Fibroblast of skin of left quadriceps (primary cell): ENCODE data around the gene TUBGCP6.
"Not testable (repeated sequence)": the region's sequence is repeated elsewhere in the genome, so short reads cannot be mapped to it uniquely, and the experiment has no call there.

Source experiments
- DNase-seq, 2 experiments: peaks; one replicate each; pipeline ENCODE4 v3.0.0-alpha.2; 2013; ENCODE audit warnings: low read depth in 2 of 2

TUBGCP6 gene

DNA sequence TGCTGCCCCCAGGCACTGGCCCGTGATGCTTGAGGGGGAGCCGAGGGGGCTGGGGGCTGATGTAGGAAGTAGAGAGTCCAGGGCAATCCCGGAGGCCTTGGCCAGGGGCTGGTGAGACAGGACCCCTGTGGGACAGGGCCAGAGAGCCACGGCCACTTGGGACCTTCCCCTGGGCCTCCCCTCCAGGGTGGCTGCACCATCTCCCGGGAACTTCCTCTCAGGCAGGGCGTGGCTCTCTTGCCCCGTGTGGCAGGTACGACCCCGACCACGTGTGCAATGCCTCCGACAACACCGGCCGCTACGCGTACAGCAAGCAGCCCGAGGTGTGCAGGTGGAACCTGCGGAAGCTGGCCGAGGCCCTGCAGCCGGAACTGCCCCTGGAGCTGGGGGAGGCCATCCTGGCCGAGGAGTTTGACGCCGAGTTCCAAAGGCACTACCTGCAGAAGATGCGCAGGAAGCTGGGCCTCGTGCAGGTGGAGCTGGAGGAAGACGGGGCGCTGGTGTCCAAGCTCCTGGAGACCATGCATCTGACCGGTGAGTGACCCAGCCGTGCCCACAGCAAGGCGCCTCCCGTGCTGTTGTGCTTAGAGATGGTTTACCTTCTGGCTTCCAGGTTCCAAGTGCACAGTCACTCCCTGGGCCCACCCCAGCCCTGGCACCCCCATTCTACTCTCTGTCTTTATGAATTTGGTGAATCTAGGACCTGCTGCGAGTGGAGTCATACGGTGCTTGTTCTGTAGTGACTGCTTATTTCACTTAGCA lies 34.3 kb downstream of the TUBGCP6 start:
- DNase-seq = no peak

DNA sequence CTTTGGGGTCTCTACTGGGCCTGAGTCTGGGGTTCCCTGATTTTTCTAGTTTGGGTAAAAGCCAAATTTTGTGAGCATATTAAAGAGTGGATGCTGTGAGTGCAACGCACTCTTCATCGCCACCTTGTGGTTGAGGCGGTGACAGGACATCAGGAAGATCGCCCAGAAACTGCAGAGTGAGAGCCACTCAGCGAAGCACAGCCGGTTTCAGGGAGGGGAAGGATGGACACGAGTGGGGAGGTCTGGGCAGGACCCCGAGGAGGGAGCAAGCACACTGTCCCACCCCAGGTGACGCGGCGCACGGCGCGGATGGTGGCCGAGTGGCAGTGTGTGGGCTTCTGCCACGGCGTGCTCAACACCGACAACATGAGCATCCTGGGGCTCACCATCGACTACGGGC lies 34.9 kb downstream of the TUBGCP6 start:
- DNase-seq = peak; percentile 30 to 33

DNA sequence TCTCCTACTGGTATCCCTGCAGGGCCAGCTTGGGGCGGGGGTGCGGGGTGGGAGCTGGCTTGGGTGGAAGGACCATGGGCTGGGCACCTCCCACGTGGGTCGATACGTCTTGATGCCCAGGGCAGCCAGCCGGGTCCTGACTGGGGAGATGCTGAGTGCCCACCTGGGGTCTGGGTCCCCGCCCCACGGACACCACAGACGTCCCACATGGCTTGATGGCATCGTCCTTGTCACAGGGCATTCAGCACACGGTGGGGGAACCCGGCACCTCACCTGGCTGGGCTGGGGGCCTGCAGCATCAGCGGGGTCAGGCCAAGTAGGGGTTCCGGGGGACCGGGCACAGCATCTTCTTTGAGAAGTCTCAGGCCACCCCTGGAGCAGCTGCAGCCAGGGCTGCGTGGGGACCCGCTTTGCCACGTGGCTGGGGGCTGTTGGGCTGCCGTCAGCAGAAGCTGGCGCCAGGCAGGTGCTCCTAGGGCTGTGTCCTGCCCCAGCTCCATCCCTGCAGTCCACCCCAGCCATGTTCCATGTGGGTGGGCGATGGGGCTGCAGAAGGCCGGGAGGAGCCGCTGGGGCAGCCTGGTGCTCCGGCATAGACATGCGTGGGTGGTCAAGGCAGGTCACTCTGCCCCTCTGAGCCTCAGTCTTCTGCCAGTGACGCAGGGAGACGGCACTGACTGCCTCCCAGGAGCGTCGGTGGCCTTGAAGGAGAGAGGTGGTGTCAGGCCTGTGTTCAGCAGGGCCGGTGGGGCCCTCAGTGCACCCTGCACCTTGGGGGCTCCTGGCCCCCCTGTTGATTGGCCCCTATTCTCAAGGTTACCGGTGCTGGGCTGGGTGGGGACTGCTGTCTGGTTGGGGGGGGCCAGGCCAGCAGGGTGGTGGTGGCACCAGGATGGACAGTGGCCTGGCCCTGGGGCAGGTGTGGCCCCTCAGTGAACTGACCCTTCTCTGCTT lies 35.6 kb downstream of the TUBGCP6 start:
- DNase-seq = no peak

DNA sequence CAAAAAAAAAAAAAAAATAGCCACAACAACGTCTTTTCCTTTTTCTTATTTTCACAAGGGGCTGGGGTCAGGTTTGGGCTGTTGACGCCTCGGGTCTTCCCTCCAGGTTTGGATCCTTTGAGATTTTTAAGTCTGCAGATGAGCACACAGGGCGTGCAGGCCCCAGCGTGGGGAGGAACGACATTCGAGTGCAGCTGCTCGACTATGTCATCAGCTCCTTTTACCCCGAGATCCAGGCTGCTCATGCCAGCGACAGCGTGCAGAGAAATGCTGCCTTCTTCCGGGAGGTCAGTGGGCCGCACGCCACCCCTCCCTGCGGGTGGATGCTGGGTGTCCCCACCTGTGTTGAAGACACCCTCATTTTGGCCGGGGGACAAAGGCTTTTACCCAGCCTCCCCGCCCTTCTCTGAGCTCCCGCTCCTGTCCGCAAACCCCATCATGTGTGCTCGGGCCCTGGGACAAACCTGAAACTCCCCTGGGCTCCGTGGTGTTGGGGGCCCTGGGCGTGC lies 36.3 kb downstream of the TUBGCP6 start:
- DNase-seq = no peak

DNA sequence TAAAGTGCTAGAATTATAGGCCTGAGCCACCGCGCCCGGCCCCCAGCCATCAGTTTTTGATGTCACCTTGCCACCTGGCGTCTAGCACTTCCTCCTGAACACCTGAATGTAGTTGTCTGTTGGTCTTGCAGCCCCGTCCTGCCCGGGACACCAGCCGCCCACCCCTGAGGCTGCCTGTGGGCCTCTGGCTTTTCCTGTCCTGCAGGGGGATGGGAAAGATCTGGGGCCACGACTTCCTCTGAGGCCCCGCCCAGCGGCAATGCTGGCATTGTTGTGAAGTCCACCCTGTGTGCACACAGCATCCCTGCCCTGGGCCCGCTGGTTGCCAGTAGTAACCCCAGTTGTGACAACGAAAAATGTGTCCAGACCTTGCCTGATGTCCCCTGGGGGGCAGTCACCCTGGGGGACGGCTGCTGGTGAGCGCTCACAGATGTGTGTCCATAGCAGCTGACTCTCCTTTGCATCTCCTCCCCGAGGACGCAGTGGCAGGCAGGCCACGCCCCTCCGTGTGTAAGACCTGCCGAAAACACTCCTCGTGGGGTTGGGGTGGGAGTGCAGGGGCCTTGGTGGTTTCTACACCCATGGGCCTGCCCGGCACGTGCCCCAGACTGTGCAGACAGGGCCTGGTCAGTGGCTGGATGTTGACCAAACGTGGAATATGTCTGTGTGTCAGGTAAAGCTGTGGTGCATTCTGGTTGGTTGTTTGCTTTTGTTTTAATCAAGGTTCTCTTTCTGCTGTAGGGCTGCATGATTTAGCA lies 37.3 kb downstream of the TUBGCP6 start:
- DNase-seq = no peak

DNA sequence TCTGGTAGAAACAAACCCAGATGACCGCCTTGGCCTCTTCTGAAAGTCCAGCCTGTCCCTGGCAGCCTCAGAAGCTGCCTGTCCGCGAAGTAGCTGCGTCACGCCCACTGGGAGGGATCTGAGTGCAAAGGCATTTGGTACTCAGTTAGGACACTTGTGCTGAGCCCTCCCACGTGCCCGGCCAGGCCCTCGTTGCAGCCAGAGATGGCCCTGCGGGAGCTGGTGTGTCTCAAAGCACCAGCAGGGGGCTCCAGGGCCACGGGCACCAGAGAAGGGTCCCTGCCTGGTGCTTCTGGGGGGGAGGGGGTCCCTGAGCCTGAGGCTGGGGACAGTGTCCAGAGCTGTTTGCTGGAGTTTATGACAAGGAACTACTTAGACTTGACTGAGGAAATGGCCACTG lies 38.2 kb downstream of the TUBGCP6 start:
- DNase-seq = no peak

DNA sequence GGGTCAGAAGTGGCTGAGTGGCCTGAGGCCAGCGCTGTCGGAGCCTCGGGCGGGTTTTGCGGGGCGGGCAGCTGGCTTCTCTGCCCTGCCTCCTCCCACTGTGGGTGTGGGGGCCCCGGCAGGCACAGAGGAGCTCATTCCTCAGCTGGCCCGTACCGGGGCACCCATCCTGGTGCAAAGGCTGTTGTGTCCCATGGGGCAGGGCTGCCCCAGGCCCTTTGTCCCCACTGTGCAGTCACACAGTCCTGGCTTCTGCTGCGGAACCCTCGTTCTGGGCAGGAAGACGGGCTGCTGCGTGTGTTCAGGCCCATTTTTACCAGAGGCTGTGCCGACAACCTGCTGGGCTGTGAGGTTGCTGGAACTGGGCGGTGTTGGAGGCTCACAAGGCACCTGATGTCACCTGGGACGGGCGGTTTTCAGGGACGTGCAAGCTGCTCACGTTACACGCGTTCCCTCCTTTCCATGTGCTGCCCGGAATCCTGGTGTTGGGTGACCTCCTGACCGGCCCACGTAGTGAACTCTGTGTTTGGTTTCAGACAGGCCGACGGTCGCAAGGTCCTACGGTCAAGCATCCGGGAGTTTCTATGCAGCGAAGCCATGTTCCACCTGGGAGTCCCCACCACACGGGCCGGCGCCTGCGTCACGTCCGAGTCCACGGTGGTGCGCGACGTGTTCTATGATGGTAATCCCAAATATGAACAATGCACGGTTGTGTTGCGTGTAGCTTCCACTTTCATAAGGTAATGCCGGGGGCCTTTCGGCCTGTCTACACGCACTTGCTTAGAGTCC lies 38.8 kb downstream of the TUBGCP6 start:
- no peak for DNase-seq

DNA sequence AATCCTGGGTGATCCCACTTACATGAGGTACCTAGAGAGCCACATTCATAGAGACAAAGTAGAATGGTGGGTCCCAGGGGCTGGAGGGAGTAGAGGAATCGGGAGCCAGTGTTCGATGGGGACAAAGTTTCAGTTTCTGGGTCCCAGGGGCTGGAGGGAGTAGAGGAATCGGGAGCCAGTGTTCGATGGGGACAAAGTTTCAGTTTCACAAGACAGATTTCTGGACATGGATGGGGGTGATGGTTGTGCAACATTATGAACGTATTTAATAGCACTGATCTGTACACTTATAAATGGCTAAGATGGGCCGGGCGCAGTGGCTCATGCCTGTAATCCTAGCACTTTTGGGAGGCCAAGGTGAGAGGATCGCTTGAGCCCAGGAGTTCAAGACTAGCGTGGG lies 39.8 kb downstream of the TUBGCP6 start:
- DNase-seq = not testable (repeated sequence)

DNA sequence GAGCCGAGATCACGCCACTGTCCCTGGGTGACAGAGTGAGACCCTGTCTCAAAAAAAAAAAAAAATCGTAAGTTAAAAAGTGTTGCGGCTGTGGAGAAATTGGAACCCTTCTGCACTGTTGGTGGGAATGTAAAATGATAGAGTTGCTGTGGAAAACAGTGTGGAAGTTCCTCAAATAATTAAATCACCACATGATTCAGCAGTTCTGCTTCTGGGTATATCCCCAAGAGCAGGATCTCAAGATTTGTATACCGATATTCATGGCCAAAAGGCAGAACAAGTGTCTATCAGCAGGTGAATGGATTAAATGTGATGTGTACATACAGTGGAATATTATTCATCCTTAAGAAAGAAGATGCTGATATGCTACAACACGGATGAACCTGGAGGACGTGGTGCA lies 40.3 kb downstream of the TUBGCP6 start:
- DNase-seq = no peak

DNA sequence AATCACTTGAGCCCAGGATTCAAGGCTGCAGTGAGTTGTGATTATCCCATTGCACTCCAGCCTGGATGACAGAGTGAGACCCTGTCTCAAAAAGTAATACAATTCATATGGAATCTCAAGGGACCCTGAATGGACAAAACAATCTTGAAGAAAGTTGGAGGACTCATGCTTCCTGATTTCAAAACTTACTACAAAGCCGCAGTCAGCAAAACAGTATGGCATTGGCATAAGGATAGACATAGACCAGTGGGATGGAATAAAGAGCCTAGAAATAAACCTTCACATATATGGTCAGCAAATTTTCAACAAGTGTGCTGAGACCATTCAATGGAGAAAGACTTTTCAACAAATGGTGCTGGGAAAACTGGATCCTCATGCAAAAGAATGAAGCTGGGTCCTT lies 41.5 kb downstream of the TUBGCP6 start:
- DNase-seq = no peak

DNA sequence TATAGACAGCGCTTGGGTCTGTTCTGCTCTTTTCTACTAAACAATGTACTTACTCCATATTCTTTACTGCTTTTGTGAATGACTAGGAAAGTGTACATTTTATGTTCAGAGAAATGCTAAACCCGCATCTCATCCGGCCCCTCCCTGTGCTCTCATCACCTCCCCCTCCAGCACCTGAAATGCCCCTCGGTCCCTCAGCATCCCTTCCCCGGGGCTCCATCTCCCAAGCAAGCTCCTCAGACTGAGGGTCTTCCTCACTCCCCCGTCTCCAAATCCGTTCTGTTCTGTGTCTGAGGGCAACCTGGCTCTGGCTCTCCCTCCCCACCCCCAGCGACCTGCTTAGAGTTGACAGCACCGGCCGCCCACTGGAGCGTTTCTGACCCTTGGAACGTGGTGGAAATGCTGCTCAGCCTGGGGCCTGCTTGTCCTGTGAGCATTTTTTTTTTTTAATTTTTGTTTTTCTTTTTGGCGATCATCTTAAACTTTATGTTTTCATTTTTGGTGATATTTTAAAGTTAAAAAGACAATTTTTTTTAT lies 42.6 kb downstream of the TUBGCP6 start:
- no peak for DNase-seq

DNA sequence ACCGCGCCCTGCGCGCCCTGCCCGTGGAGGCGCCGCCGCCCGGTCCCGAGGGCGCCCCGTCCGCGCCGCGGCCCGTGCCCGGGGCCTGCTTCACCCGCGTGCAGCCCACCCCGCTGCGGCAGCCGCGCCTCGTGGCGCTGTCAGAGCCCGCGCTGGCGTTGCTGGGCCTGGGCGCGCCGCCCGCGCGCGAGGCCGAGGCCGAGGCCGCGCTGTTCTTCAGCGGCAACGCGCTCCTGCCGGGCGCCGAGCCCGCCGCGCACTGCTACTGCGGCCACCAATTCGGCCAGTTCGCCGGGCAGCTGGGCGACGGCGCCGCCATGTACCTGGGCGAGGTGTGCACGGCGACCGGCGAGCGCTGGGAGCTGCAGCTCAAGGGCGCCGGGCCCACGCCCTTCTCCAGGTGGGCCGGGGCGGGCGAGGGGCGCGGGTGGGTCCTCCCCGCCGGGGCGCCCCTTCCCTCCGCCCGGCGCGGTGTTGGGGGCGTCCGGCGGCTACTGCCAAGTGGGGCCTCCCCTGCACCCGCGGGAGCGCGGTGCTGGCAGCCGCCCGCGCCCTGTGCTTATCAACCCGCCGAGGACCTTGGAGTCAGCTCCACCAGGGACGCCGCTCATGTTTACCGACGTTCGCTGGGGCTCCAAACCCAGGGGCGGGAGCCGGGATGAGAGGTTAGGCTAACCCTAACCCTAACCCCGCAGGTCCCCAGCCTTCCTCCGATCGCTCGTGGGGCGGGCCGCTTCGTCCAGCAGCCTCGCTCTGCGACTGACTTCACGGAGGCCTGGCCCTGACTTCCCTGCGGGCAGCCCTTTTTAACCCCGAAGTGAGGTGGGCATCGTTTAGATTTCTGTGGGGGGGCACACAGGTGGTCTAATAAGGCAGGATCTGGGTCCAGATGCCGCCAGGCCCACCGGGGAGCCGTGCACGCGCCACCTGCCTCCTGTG lies 43.4 kb downstream of the TUBGCP6 start:
- no peak for DNase-seq

DNA sequence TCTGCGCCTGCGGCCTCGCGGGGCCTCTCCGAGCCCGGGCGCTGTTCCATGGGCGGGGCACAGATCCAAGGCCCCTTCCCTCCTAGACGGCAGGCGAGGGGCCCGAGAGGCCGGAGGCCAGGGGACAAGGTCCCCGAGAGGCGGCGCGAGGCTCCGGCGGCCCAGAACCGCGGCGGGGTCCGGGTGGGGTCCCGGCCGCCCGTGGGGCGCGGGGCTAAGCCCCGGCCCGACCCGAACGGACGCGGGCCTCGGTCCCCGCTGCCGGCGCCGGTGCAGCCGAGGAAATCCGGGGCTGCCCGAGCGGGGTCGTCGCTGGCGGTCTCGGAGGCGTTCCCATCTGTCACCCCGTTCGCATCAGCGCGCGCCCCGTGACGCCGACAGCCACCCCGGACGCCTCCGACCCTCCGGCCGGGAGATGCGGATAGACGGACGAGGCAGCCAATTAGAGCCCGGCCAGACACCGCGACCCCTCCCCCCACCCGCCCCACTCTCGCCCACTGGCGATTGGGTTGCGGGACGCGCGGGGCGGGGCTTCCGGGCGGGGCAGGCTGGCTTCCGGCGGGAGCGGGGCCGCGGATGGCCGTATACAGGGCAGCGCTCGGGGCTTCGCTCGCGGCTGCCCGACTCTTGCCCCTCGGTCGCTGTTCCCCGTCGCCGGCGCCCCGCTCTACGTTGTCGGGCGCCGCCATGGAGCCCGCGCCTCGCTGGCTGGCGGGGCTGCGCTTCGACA lies 44.2 kb downstream of the TUBGCP6 start, which contains the start of gene SELENOO:
TSS of gene SELENOO (plus strand) at position 551 of the 730 bp plus-strand sequence. CDS start at position 577, 26 bp downstream.
- peak; percentile 71 to 72 for DNase-seq

DNA sequence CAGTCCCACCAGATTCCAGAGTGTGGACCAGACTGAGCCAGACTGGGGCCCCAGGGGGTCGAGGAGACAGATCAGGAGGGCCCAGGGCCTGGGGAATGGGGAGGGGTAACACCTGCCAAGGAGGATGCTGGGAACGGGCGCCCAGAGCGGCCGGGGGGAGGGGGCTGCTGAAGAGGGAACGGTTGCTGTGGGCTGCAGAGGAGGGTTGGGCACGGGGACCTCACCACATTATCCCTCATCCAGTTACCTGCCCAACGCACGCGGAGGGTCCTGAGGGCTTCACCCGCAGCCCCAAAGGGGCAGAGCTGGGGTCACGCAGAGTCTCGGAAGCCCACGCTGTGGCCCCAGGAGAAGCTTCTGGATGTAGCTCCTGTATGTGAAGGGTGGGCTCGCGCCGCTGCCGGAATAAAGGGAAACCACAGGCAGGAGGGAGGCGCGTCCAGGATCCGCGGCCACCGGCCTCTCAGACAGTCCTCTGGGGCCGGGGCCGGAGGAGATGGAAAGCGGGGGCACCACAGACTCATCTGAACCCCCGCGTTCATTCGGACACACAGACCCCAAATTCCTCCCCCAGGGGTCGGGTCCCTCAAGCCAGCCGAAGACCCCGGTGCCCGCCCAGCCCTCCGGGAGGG lies 44.9 kb downstream of the TUBGCP6 start:
- DNase-seq = no peak

DNA sequence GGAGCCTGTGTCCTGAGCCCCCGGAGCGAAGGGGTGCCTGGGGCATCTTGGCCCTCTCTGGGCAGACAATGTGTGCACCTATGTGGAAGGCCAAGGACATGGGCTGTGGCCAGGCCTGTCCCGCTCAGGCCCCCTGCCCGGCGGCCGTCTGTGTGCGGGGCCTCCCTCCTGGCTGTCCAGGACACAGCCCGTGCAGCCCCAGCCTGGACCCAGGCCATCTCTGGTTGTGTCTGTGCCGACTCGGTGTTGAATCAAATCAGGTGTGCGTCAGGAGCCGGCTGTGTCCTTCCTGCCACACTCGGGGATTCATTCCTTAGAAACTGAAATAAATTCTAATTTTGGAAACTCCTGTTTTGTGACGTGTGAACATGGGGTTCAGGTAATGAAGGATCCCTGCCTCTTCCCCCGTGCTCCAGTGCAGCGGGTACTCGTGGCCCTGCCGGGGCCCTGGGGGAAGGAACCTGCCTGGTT lies 45.5 kb downstream of the TUBGCP6 start:
- no peak for DNase-seq

DNA sequence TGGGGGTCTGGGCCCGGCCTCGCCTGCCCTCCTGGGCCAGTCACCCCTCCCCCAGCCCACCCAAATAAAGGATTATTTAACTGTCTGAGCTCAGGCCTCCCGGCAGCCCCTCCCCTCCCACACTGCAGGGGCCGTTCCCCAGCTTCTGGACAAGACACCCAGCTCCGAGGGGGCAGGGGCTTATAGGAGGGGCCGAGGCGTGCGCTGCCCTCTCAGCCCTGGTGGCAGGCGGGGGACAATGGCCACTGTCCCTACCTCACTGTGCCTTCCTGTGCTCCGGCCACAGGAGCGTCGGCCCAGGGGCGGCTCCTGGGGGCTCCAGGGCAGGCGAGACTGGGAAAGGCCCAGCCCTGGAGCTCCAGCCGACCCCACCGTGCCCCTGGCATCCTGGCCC lies 46.2 kb downstream of the TUBGCP6 start:
- no peak for DNase-seq

DNA sequence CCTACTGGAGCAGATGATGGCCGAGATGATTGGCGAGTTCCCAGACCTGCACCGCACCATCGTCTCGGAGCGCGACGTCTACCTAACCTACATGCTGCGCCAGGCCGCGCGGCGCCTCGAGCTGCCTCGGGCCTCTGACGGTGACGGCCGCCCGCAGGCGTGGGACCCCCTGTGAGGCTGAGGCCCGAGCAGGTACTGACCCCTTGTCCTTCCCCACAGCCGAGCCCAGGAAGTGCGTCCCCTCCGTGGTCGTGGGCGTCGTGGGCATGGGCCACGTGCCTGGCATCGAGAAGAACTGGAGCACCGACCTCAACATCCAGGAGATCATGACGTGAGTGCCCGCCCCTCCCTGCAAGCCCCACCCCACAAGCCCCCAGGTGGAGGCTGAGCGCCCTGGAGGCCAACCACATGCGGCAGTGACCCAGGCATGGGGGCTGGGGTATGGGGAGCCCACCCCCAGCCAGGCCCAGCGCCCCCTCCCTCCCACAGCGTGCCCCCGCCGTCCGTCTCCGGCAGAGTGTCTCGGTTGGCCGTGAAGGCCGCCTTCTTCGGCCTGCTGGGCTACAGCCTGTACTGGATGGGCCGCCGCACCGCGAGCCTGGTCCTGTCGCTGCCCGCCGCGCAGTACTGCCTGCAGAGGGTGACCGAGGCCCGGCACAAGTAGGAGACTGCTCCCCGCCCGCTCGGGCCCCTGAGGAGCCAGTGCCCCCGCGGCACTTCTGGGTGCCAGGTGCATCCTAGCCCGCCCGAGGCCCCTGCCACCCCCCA lies 46.8 kb downstream of the TUBGCP6 start:
- DNase-seq = no peak
